Lower lobe of right lung (tissue), 2 donors: ENCODE data around the gene PSMB8. TPM values are rescaled to one million over a fixed set of nuclear protein-coding genes. Genes with fewer than 3 reads are reported as not detected.
A peak's percentile ranks its signal among the peaks of the same experiment; 100 is the strongest.
"Not testable (repeated sequence)": the region's sequence is repeated elsewhere in the genome, so short reads cannot be mapped to it uniquely, and the experiment has no call there.

Experiments
- ATAC-seq, 2 donors: fragments of 200-7000 bp; cut with Tn5 transposase; one replicate each; pipeline ENCODE4 v1.9.1; 2020 to 2022; ENCODE audit warnings: mild to moderate bottlenecking in 2 of 2, moderate library complexity in 2 of 2
- DNase-seq: peaks from one replicate; pipeline ENCODE4 v3.0.0-alpha.2; 2020
- H3K27ac ChIP-seq: fragments of 200-600 bp; one replicate; pipeline ENCODE4 v1.8.0; 2022
- H3K27me3 ChIP-seq: fragments of 200-600 bp; one replicate; pipeline ENCODE4 v1.8.0; 2022; ENCODE audit warnings: low read depth
- H3K36me3 ChIP-seq: fragments of 200-600 bp; one replicate; pipeline ENCODE4 v1.8.0; 2022; ENCODE audit warnings: mild to moderate bottlenecking
- H3K4me1 ChIP-seq: fragments of 200-600 bp; one replicate; pipeline ENCODE4 v1.8.0; 2022
- H3K4me3 ChIP-seq: fragments of 200-600 bp; one replicate; pipeline ENCODE4 v1.8.0; 2022; ENCODE audit warnings: mild to moderate bottlenecking
- H3K9me3 ChIP-seq: fragments of 200-600 bp; one replicate; pipeline ENCODE4 v1.8.0; 2022
- CTCF ChIP-seq: fragments of 200-600 bp; IDR thresholded peaks from one replicate; pipeline ENCODE4 v1.8.0; 2022; ENCODE audit warnings: antibody characterized with exemption, mild to moderate bottlenecking
- intact Hi-C: fragments of 100-400 bp; cut with DNase I; formaldehyde crosslinking; loops from one replicate; pipeline ENCODE4 v1.11.0; 2022
- total RNA-seq: library from RNA; stranded (reverse); fragmentation: NEBNext Ultra II Directional; extraction: Animal tissue kit (Norgen Biotek cat#: 25700); gene quantifications from one replicate; pipeline ENCODE4 v1.2.1, GENCODE V29; 2021
- donor health status: DM: no; HTN: yes; CAD: no; lungs with severe emphysema.

The PSMB8 gene
- total RNA-seq, 1 donor from 2014 or later, result 103 TPM

- no peak for ATAC-seq
- Histone ChIP-seq H3K9me3 (no peaks in the 10 kb centered on the region), H3K36me3 (no peaks in the 10 kb centered on the region), H3K27ac (no peak overlapping the region), H3K27me3 (no peaks in the 10 kb centered on the region), H3K4me1 (no peaks in the 10 kb centered on the region), H3K4me3 (no peak overlapping the region)
- intact Hi-C loops, result no loop called here
- no peak for DNase-seq
- TF ChIP-seq CTCF, result no peak
Measured at GRCh38 chr6:32876603-32877002, 32.8 kb upstream of the PSMB8 start.

DNA sequence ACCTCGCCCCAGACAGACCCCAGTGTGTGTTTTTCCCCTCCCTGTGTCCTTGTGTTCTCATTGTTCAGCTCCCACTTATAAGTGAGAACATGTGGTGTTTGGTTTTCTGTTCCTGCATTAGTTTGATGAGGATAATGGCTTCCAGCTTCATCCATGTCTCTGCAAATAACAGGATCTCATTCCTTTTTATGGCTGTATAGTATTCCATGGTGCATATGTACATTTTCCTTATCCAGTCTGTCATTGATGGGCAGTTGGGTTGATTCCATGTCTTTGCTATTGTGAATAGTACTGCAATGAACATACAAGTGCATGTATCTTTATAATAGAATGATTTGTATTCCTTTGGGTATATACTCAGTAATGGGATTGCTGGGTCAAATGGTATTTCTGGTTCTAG, 30.1 kb upstream of the PSMB8 start:
- intact Hi-C loops, H3K27ac ChIP-seq, H3K4me3 ChIP-seq, ATAC-seq, H3K9me3 ChIP-seq, H3K27me3 ChIP-seq, DNase-seq, H3K36me3 ChIP-seq, H3K4me1 ChIP-seq: not testable (repeated sequence)

DNA sequence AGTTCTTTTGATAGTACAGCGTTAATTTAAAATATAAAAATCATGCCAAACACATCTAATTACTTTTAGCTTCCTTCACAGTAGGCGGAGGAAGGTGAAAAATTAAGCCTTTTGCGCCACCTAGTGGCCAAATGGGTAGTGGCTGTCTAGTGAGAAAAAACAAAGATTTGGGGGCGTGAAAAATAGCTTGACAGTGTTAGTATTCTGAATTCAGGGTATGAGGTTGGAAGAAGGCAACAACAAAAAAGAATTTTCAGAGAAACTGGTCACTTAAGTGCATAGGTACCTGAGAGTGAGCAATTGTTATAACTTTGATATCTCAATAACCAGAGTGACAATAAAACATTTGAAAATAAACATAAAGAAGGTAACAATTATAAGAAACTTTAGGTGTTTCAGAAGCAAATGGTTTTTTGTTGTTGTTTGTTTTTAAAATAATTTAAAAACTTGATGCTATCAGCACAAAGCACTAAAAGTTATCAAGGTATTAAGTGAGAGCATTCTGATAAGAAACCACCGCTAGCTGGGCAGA, 24.5 kb upstream of the PSMB8 start:
- no peaks in the 10 kb centered on the region for H3K36me3 ChIP-seq
- H3K9me3 ChIP-seq, result no peaks in the 10 kb centered on the region
- ATAC-seq (peak; percentile 83 to 84), DNase-seq (peak; percentile 76)
- no peak overlapping the region for H3K27ac ChIP-seq
- intact Hi-C loops, result no loop called here
- H3K27me3 ChIP-seq, result no peaks in the 10 kb centered on the region
- H3K4me3 ChIP-seq, result no peak overlapping the region
- TF ChIP-seq CTCF, result peak; percentile 94
- no peaks in the 10 kb centered on the region for H3K4me1 ChIP-seq

- H3K9me3 ChIP-seq, result no peaks in the 10 kb centered on the region
- intact Hi-C loops, result no loop called here
- H3K4me1 ChIP-seq, result no peaks in the 10 kb centered on the region
- DNase-seq (no peak), ATAC-seq (no peak)
- no peak overlapping the region for H3K27ac ChIP-seq
- no peaks in the 10 kb centered on the region for H3K36me3 ChIP-seq
- no peak overlapping the region for H3K4me3 ChIP-seq
- no peaks in the 10 kb centered on the region for H3K27me3 ChIP-seq
- no peak for TF ChIP-seq CTCF
Measured at GRCh38 chr6:32867554-32868256, 23.9 kb upstream of the PSMB8 start.

- no peak for TF ChIP-seq CTCF
- no peak for DNase-seq
- no peak overlapping the region for H3K27ac ChIP-seq
- H3K4me3 ChIP-seq, result no peak overlapping the region
- H3K36me3 ChIP-seq, result no peaks in the 10 kb centered on the region
- ATAC-seq, result peak; percentile 42 to 56
- no peaks in the 10 kb centered on the region for H3K9me3 ChIP-seq
- intact Hi-C loops, result no loop called here
- no peaks in the 10 kb centered on the region for H3K4me1 ChIP-seq
- H3K27me3 ChIP-seq, result no peaks in the 10 kb centered on the region
Measured at GRCh38 chr6:32867022-32867477, 23.2 kb upstream of the PSMB8 start.

DNA sequence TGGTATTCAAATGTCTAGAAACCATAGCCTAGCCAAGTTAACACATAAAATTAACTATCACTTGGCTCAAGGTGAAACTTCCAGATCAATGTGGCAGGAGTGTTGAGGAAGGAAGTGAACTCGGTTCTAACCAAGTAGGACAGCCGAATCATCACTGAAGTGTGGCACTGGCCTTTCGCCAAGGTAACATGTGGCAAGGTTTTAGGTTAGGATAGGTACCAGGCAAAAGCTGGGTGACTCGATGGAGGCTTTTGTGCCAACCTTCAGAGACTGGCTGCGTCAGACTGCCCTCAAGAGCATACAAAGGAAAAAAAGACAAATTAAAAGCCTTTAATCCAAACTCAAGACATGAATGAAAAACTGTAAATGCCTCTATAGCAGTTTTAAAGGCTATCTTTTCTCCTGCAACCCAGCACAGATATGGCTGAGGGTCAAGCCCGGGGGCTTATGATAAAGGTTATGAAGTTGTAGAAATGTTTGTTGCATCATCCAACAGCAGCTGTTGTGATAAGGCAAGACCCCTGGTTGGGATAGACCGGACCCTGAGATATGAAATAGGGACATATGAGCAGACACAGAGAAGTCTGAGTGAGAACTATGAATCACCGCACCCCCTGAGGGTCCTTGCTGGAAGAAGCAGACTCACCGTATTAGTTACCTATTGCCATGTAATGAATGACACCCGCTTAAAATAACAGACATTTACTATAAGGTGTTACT, 22.0 kb upstream of the PSMB8 start:
- Histone ChIP-seq H3K36me3 (peaks cover 2% of the 10 kb centered on the region), H3K9me3 (no peaks in the 10 kb centered on the region), H3K27me3 (no peaks in the 10 kb centered on the region), H3K27ac (no peak overlapping the region), H3K4me3 (no peak overlapping the region), H3K4me1 (no peaks in the 10 kb centered on the region)
- no peak for TF ChIP-seq CTCF
- DNase-seq (no peak), ATAC-seq (no peak)
- intact Hi-C loops, result no loop called here
